Endothelial cell of umbilical vein (primary cell): ENCODE results near the gene CHAF1A. TPM values are rescaled to one million over a fixed set of nuclear protein-coding genes. Genes with fewer than 3 reads are reported as not detected.

Experiments used
- BruUV-seq: library from RNA; stranded (reverse); fragments of 400-500 nt; replicated peaks from 2 replicates; lab custom pipeline; 2021; lab: Mats Ljungman, UMichigan
- CTCF ChIA-PET: fragments of 300-600, 350-600 bp; sonication (Branson Sonifier 250); formaldehyde crosslinking; loops from one replicate; lab custom pipeline; 2021; ENCODE audit warnings: antibody characterized with exemption, inconsistent platforms; lab: Charles Lee
- POLR2A ChIA-PET: fragments of 300-600, 350-600 bp; sonication (Branson Sonifier 250); formaldehyde crosslinking; loops from one replicate; lab custom pipeline; 2021; ENCODE audit warnings: antibody characterized with exemption, inconsistent platforms; lab: Charles Lee
- DNase-seq: peaks from one replicate; pipeline ENCODE4 v3.0.0-alpha.2; 2011; ENCODE audit warnings: low read depth, low spot score
- FAIRE-seq: peaks from 2 replicates; lab custom pipeline; 2011; peaks lifted over from hg19 to GRCh38; lab: Jason Lieb, UNC
- H2AFZ ChIP-seq: 2 replicates; pipeline ENCODE4 v1.6.0; 2012; ENCODE audit warnings: low read depth, low read length, control low read depth, inconsistent platforms
- H3K27ac ChIP-seq: 2 replicates; pipeline ENCODE4 v1.5.1; 2011; ENCODE audit warnings: low read depth, mild to moderate bottlenecking, control low read depth, low read length, moderate library complexity; ENCODE audit not compliant: insufficient read depth
- H3K27me3 ChIP-seq, 2 experiments: 2 replicates each; pipeline versions ENCODE4 v1.6.0 to v1.6.1; 2011; ENCODE audit warnings: low read length in 2 of 2, mixed read lengths in 1 of 2; ENCODE audit not compliant: control insufficient read depth in 2 of 2, insufficient read depth in 2 of 2
- H3K36me3 ChIP-seq, 2 experiments: 2 replicates in 1 of 2; 3 replicates in 1 of 2; pipeline ENCODE4 v1.5.1; 2011; ENCODE audit warnings: low read length in 2 of 2, mild to moderate bottlenecking in 1 of 2, moderate library complexity in 1 of 2; ENCODE audit not compliant: control insufficient read depth in 2 of 2, insufficient read depth in 2 of 2; ENCODE audit errors: extremely low read depth in 1 of 2
- H3K4me1 ChIP-seq: 3 replicates; pipeline ENCODE4 v1.5.1; 2011; ENCODE audit warnings: mild to moderate bottlenecking, low read length; ENCODE audit not compliant: control insufficient read depth, insufficient read depth; ENCODE audit errors: extremely low read depth
- H3K4me2 ChIP-seq: 2 replicates; pipeline ENCODE4 v1.6.1; 2011; ENCODE audit warnings: low read length, control low read depth, mixed read lengths; ENCODE audit not compliant: insufficient read depth
- H3K4me3 ChIP-seq, 3 experiments: fragments of 200-600 bp in 1 of 3; sonication (generic), shearing (Covaris generic) in 1 of 3; replicated peaks in 1 of 3; 2 replicates each; pipeline ENCODE4 v1.5.1; 2011 to 2016; ENCODE audit warnings: control low read depth in 3 of 3, low read length in 3 of 3, mild to moderate bottlenecking in 2 of 3, inconsistent platforms in 1 of 3, low read depth in 1 of 3, moderate library complexity in 1 of 3; ENCODE audit not compliant: insufficient read depth in 1 of 3
- H3K79me2 ChIP-seq: 2 replicates; pipeline ENCODE4 v1.6.0; 2012; ENCODE audit warnings: low read length, inconsistent platforms; ENCODE audit not compliant: control insufficient read depth, insufficient read depth
- H3K9ac ChIP-seq: replicated peaks from 2 replicates; pipeline ENCODE3; 2011; ENCODE audit warnings: low read length, control low read depth; ENCODE audit not compliant: insufficient read depth; ENCODE audit errors: extremely low read depth
- H3K9me1 ChIP-seq: replicated peaks from 3 replicates; pipeline ENCODE4 v1.6.0; 2011; ENCODE audit warnings: mild to moderate bottlenecking, low read length; ENCODE audit not compliant: control insufficient read depth, insufficient read depth; ENCODE audit errors: extremely low read depth
- H3K9me3 ChIP-seq: replicated peaks from 2 replicates; pipeline ENCODE4 v1.5.1; 2012; ENCODE audit warnings: low read length, inconsistent platforms; ENCODE audit not compliant: control insufficient read depth, insufficient read depth
- H4K20me1 ChIP-seq: replicated peaks from 2 replicates; pipeline ENCODE3; 2011; ENCODE audit warnings: mild to moderate bottlenecking, low read length; ENCODE audit not compliant: control insufficient read depth, insufficient read depth; ENCODE audit errors: extremely low read depth
- EZH2 ChIP-seq: IDR thresholded peaks from 2 replicates; pipeline ENCODE4 v1.6.1; 2012; ENCODE audit warnings: borderline replicate concordance, low read depth, mild to moderate bottlenecking, moderate library complexity, low read length, inconsistent platforms; ENCODE audit not compliant: severe bottlenecking
- FOS ChIP-seq: IDR thresholded peaks from 2 replicates; pipeline ENCODE4 v1.6.1; 2011; ENCODE audit warnings: mild to moderate bottlenecking, low read length, moderate library complexity, borderline replicate concordance; ENCODE audit not compliant: insufficient read depth
- GATA2 ChIP-seq: IDR thresholded peaks from 2 replicates; pipeline ENCODE4 v1.7.0; 2011; ENCODE audit warnings: low read depth, mild to moderate bottlenecking, moderate library complexity, mixed read lengths, low read length; ENCODE audit not compliant: insufficient read length, insufficient read depth
- JUN ChIP-seq: IDR thresholded peaks from 2 replicates; pipeline ENCODE4 v1.6.1; 2011; ENCODE audit warnings: borderline replicate concordance, low read depth; ENCODE audit not compliant: insufficient read length, insufficient read depth
- MYC ChIP-seq: IDR thresholded peaks from one replicate; pipeline ENCODE4 v1.6.1; 2011; ENCODE audit warnings: mild to moderate bottlenecking, low read depth, low read length
- POLR2A ChIP-seq: IDR thresholded peaks from 2 replicates; pipeline ENCODE4 v1.6.1; 2012; ENCODE audit warnings: low read depth, mild to moderate bottlenecking, control low read depth, low read length
- POLR2AphosphoS5 ChIP-seq: IDR thresholded peaks from 2 replicates; pipeline ENCODE4 v1.6.1; 2012; ENCODE audit warnings: low read depth, mild to moderate bottlenecking, control low read depth, low read length, moderate library complexity; ENCODE audit not compliant: insufficient read depth
- dilution Hi-C: fragments of 300-500 bp; cut with MboI; formaldehyde crosslinking; loops from one replicate; pipeline ENCODE4 v1.15.0; 2019; ENCODE audit warnings: low sequenced_read_pairs; ENCODE audit not compliant: extremely low pct_ligation_motif_present
- intact Hi-C: fragments of 100-400 bp; cut with micrococcal nuclease; formaldehyde crosslinking; loops from one replicate; pipeline ENCODE4 v1.10.0; 2022
- polyA plus RNA-seq, 4 experiments: library from polyadenylated mRNA; depleted of rRNA in 3 of 4; stranded (reverse) in 3 of 4; unstranded in 1 of 4; fragments of >200 nt; gene quantifications; 2 replicates each; pipeline versions ENCODE4 v1.2.1 to v1.2.3, GENCODE V29; 2011 to 2012; ENCODE audit warnings: missing spikeins in 1 of 4
- total RNA-seq: library from RNA; stranded (reverse); gene quantifications from 2 replicates; pipeline ENCODE4 v1.2.3, GENCODE V29; 2021
- TF ChIP-seq, protein P1 (sequence below): IDR thresholded peaks from 2 replicates; pipeline ENCODE4 v1.6.1; 2011; ENCODE audit not compliant: insufficient read depth, insufficient read length
- TF ChIP-seq, protein P2 (sequence below), 2 donors: IDR thresholded peaks; 1 replicate in 1 of 2; 2 replicates in 1 of 2; pipeline ENCODE4 v1.5.1; 2011; ENCODE audit warnings: low read length in 2 of 2, mild to moderate bottlenecking in 2 of 2, moderate library complexity in 2 of 2, control low read depth in 1 of 2, inconsistent platforms in 1 of 2, low read depth in 1 of 2; ENCODE audit not compliant: insufficient read depth in 1 of 2; ENCODE audit errors: extremely low read depth in 1 of 2

Gene CHAF1A
- total and polyA plus RNA-seq, 2 donors (not counting 3 experiments of a cell fraction or from before 2014, with no cell fraction given), result 19.5 to 44.5 TPM

DNA sequence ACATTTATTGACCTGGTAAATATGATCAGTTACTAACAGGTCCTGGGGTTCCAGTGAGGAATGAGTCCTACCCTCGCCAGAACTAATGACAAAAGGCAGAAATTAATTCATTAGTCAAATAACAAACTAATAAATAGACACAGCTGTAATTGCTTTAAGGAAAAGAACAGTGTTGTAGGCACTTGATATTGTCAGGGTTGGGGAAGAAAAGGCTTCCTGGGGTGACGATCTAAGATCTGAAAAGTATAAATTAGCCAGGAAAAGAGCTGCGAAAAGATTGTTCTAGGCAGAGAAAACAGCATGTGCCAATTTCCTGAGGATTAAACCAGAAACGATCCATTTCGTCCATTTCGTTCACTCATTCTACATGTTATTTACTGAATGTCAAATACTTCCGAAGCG lies 670 bp upstream of the CHAF1A start:
- Histone ChIP-seq H3K79me2 (peaks cover 71% of the 10 kb centered on the region), H3K9ac (peak overlapping the region; percentile 50), H3K27ac (peak overlapping the region; percentile 73), H3K4me3 (peak overlapping the region; percentile 5 to 52 (median 23)), H3K9me1 (no peaks in the 10 kb centered on the region), H3K9me3 (no peaks in the 10 kb centered on the region), H3K4me2 (peak overlapping the region; percentile 89), H3K4me1 (peaks cover 28% of the 10 kb centered on the region), H3K36me3 (peaks cover 0 to 7% of the 10 kb centered on the region in 2 experiments), H2AFZ (peak overlapping the region; percentile 13), H3K27me3 (no peaks in the 10 kb centered on the region), H4K20me1 (no peaks in the 10 kb centered on the region)
- FAIRE-seq (no peak), DNase-seq (no peak)
- POLR2A ChIA-PET, result interaction anchor here (0.5 to 1.0 kb wide), 3 partner anchors 8 to 26 kb away, joined by 3 read pairs; no protein-coding TSS in a partner anchor
- CTCF ChIA-PET, result interaction anchor here (0.8 to 3.0 kb wide), 14 partner anchors 8 to 134 kb away, joined by 3 to 54 read pairs (median 4); partner anchors contain the start of genes HDGFL2 and MPND
- TF ChIP-seq, protein P1, sequence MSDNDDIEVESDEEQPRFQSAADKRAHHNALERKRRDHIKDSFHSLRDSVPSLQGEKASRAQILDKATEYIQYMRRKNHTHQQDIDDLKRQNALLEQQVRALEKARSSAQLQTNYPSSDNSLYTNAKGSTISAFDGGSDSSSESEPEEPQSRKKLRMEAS, result no peak
- TF ChIP-seq MYC, result no peak
- TF ChIP-seq GATA2, result no peak
- TF ChIP-seq POLR2A, result no peak
- TF ChIP-seq FOS, result no peak
- no peak for TF ChIP-seq EZH2
- no peak for TF ChIP-seq POLR2AphosphoS5
- TF ChIP-seq, protein P2, sequence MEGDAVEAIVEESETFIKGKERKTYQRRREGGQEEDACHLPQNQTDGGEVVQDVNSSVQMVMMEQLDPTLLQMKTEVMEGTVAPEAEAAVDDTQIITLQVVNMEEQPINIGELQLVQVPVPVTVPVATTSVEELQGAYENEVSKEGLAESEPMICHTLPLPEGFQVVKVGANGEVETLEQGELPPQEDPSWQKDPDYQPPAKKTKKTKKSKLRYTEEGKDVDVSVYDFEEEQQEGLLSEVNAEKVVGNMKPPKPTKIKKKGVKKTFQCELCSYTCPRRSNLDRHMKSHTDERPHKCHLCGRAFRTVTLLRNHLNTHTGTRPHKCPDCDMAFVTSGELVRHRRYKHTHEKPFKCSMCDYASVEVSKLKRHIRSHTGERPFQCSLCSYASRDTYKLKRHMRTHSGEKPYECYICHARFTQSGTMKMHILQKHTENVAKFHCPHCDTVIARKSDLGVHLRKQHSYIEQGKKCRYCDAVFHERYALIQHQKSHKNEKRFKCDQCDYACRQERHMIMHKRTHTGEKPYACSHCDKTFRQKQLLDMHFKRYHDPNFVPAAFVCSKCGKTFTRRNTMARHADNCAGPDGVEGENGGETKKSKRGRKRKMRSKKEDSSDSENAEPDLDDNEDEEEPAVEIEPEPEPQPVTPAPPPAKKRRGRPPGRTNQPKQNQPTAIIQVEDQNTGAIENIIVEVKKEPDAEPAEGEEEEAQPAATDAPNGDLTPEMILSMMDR (IDR thresholded peaks at IDR 0.05; ENCODE audit: extremely low read depth in 1 of 2, insufficient read depth in 1 of 2, low read depth in 1 of 2, low read length in 2 of 2), result no peak
- no peak for TF ChIP-seq JUN
- dilution Hi-C loops (no loop called here), intact Hi-C loops (loop anchor here (1.0 to 5.0 kb wide), 3 partner anchors 56 to 236 kb away; partner anchors contain the start of genes TNFAIP8L1 and UBXN6)
- BruUV-seq, result no TSS peak
